MG63 (cell line): Measurements from ENCODE around the gene TUBGCP2. TPM values are rescaled to one million over a fixed set of nuclear protein-coding genes. Genes with fewer than 3 reads are reported as not detected.

Experiments used
- DNase-seq: peaks from one replicate; pipeline ENCODE4 v3.0.0-alpha.2; 2020
- H3K27me3 ChIP-seq: fragments of 250-450 bp; sonication (Bioruptor Pico); 2 replicates; pipeline ENCODE4 v1.5.1; 2020; ENCODE audit warnings: mild to moderate bottlenecking, moderate library complexity
- H3K36me3 ChIP-seq: fragments of 250-450 bp; sonication (Bioruptor Pico); 2 replicates; pipeline ENCODE4 v1.5.1; 2020; ENCODE audit warnings: mild to moderate bottlenecking, moderate library complexity
- H3K4me3 ChIP-seq: fragments of 250-450 bp; sonication (Bioruptor Pico); 2 replicates; pipeline ENCODE4 v1.5.1; 2020; ENCODE audit warnings: mild to moderate bottlenecking, moderate library complexity
- H3K9me3 ChIP-seq: fragments of 250-450 bp; sonication (Bioruptor Pico); 2 replicates; pipeline ENCODE4 v1.5.1; 2020; ENCODE audit warnings: mild to moderate bottlenecking, moderate library complexity
- total RNA-seq: library from RNA; depleted of rRNA; stranded (reverse); fragments of >200 nt; shearing (Covaris generic); gene quantifications from 2 replicates; pipeline ENCODE4 v1.2.3, GENCODE V29; 2014; ENCODE audit warnings: low replicate concordance; rRNA removed

Gene TUBGCP2, protein sequence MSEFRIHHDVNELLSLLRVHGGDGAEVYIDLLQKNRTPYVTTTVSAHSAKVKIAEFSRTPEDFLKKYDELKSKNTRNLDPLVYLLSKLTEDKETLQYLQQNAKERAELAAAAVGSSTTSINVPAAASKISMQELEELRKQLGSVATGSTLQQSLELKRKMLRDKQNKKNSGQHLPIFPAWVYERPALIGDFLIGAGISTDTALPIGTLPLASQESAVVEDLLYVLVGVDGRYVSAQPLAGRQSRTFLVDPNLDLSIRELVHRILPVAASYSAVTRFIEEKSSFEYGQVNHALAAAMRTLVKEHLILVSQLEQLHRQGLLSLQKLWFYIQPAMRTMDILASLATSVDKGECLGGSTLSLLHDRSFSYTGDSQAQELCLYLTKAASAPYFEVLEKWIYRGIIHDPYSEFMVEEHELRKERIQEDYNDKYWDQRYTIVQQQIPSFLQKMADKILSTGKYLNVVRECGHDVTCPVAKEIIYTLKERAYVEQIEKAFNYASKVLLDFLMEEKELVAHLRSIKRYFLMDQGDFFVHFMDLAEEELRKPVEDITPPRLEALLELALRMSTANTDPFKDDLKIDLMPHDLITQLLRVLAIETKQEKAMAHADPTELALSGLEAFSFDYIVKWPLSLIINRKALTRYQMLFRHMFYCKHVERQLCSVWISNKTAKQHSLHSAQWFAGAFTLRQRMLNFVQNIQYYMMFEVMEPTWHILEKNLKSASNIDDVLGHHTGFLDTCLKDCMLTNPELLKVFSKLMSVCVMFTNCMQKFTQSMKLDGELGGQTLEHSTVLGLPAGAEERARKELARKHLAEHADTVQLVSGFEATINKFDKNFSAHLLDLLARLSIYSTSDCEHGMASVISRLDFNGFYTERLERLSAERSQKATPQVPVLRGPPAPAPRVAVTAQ
- 58.6 and 80.8 TPM in 2 replicates for total RNA-seq

DNA sequence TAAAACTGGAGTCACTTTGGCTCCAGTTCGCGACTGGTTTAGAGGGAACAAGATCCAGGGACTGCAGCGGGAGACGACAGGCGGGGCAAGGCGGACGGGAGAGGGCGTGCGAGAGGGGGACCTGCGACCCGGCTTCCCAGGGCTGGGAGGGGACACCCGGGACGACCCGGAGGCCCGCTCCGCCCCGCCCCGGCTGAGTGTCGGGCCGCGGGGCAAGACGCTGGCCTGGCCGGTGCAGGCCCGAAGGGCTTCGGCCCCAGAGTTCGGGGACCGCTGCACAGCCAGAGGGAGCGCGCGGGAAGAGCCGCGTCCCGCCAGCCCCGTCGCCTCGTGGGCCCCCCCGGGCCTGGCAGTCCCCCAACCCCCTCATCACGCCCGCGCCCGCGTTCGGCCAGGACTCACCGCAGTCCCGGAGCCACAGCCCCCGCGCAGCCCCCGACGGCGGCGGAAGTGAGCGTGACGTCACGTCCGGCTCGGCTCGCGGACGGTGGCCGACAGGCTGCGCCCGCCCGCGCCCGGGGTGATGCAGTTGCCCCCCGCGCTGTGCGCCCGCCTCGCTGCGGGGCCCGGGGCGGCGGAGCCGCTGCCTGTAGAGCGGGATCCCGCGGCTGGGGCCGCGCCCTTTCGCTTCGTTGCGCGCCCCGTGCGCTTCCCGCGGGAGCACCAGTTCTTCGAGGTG, at the start of gene TUBGCP2, which contains the start of gene ZNF511:
Gene TUBGCP2 (minus strand): TSS at position 452 of the 679 bp plus-strand sequence. CDS start 5,931 bp downstream, outside the sequence.
Gene ZNF511 (plus strand): TSS at position 494 of the 679 bp plus-strand sequence. CDS start 30 bp downstream, at position 524.
- DNase-seq: peak; percentile 88
- no peaks in the 10 kb centered on the region for H3K27me3 ChIP-seq
- H3K36me3 ChIP-seq: peaks cover 17% of the 10 kb centered on the region

DNA sequence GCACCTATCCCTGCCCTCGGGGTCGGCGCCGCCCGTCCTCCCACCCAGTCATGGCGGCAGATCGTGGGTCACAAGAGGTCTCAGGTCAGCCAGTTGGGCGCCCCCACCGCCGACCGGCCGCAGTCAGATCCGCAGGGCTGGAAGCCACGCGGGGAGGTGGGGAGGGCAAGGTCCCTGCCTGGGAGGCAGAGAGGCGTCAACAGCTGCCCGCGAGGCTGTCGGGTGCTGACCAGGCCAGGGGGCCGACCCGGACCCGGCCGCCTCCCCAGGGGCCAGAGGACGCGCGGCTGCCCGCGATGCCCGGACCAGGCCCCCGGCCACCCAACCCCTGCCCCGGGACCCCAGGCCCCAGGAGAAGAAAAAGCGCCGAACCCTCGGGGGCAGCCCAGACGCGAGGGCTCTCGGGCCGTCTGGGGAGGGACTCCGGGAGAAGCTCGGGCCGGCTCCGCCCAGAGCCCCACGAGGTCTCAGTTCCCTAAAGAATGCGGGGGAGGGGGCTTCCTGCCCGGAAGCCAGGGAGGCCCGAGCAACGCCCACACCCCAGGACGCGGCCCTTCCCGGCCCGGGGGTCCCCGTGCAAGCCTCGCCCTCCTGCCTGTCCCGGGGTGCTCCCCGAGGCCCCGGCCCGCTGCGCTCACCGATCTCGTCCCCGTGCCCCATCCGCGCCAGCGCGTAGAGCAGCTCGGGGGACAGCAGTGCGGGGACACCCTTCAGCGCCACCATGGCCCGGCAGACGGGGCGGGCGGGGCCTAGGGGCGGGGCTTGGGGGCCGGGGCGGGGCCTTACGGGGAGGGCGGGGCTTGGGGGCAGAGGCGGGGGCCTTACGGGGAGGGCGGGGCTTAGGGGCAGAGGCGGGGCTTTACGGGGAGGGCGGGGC, 48.9 kb upstream of the TUBGCP2 start, which contains the start of gene FUOM:
Gene FUOM (minus strand): TSS at position 735 of the 877 bp plus-strand sequence. CDS start 12 bp downstream, at position 723.
- peaks cover 5% of the 10 kb centered on the region for H3K36me3 ChIP-seq
- DNase-seq: peak; percentile 79
- H3K4me3 ChIP-seq: peak within 1 kb of the TSS; percentile 53

More for the DNA sequence above, at the start of gene TUBGCP2, which contains the start of gene ZNF511:
- H3K4me3 ChIP-seq: peak within 1 kb of the TSS; percentile 76
- H3K9me3 ChIP-seq: no peaks in the 10 kb centered on the region

DNA sequence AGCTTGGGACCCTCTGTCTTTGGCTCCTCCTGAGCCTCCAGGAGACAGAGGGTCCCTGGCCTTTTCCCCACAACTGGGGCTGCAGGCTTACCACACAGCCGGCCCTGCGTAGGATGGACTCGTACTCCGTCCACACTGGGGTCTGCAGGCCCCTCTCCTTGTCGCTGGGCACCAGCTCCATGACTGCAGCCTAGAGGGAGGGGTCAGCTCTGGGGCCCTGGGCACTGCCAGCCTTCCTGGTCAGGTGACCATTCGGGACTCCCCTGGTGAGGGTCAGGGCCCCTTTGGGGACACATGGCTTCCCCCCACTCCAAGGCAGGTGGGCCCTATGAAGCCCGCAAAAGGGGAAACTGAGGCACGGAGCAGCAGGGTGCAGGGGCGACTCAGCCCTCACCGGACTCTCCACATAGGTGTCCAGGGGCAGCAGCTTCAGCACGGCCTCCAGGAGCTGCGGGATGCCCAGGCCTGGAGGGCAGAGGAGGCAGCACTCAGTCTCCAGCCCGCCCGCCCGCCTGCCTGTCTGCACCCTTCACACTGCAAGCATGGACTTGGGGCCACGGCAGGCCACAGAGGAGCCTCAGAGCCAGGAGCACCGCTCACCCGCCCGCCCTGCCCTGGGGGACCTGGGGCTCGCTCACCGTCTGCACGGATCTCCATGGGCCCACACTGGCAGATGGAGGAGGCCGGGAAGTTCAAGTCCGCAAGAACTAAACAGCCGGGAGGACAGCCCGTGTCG, 48.0 kb upstream of the TUBGCP2 start:
- no peaks in the 10 kb centered on the region for H3K27me3 ChIP-seq
- DNase-seq: no peak
- peak overlapping the region; percentile 53 for H3K4me3 ChIP-seq
- no peaks in the 10 kb centered on the region for H3K9me3 ChIP-seq
- peaks cover under 1% of the 10 kb centered on the region for H3K36me3 ChIP-seq

More for the DNA sequence above, 48.9 kb upstream of the TUBGCP2 start, which contains the start of gene FUOM:
- Histone ChIP-seq H3K27me3 (no peaks in the 10 kb centered on the region), H3K9me3 (no peaks in the 10 kb centered on the region)

DNA sequence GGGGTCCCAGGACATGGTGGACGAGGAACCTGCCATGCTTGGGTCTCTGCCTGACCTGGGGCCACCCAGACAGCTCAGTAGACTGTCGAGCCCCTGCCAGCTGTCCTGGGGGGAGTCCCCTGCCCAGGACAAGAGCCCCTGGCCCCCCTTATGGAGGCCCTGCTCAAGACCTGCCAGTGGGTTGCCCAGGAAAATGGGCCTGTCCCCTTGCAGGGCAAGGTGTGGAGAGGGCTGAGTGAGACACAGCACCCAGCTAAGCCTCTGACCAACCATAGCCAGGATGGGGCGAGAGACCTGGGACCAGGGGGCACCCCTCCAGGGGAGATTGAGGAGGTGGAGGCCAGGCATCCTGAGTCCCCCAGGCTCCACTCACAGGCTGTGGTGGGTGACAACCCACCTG, 47.3 kb upstream of the TUBGCP2 start:
- DNase-seq: no peak
- no peaks in the 10 kb centered on the region for H3K27me3 ChIP-seq
- H3K4me3 ChIP-seq: no peak overlapping the region
- no peaks in the 10 kb centered on the region for H3K9me3 ChIP-seq
- H3K36me3 ChIP-seq: no peaks in the 10 kb centered on the region; the same call in none of the 2 replicates

DNA sequence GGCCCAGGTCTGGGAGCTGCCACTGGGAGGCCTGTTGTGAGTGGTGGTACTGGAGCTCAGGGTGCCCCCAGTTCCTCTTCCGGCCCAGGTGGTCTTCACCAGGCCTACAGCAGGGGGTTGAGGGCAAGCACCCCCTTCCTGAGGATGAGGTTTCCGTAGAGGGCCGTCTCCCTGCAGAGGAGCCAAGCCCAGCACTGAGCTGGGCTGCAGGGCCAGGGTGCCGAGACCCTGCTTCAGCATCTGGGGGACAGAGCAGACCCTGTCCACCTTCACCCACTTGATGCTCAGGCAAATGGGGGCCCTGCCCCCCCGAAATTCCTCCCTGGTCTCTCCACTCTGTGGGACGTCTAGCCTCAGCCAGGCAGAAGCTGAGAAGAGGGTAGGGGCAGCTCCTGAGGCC, 46.6 kb upstream of the TUBGCP2 start:
- Histone ChIP-seq H3K9me3 (no peaks in the 10 kb centered on the region), H3K36me3 (no peaks in the 10 kb centered on the region; the same call in none of the 2 replicates), H3K27me3 (no peaks in the 10 kb centered on the region), H3K4me3 (no peak overlapping the region)
- no peak for DNase-seq

DNA sequence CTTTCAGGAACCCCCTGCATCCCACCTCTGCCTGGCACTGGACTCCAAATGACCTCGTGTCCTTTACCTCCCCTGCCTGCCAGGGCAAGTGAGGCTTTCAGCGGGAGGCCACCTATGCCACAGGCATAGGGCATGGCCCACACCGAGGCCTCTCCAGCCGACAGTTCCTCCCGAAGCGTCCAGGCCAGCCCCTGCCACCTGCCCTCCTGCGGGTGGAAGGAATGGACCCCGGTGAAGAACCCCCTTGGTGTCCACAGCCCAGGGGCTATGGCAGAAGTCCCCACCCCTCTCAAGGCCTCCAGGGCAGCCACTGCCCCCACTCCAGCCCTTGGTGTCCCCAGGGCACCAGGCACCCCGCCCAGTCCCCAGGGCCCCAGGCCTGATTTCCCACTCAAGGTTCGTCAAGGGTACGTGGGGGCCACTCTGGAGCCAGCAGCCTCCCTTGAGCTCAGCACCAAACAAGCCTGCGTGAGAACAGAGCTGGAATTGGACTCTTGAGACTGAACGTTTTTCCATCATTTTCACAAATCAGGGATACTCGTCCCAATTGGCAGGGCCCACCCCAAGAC, 46.1 kb upstream of the TUBGCP2 start:
- no peaks in the 10 kb centered on the region for H3K27me3 ChIP-seq
- H3K36me3 ChIP-seq: no peaks in the 10 kb centered on the region; the same call in none of the 2 replicates
- H3K9me3 ChIP-seq: no peaks in the 10 kb centered on the region
- DNase-seq: no peak
- H3K4me3 ChIP-seq: no peak overlapping the region

DNA sequence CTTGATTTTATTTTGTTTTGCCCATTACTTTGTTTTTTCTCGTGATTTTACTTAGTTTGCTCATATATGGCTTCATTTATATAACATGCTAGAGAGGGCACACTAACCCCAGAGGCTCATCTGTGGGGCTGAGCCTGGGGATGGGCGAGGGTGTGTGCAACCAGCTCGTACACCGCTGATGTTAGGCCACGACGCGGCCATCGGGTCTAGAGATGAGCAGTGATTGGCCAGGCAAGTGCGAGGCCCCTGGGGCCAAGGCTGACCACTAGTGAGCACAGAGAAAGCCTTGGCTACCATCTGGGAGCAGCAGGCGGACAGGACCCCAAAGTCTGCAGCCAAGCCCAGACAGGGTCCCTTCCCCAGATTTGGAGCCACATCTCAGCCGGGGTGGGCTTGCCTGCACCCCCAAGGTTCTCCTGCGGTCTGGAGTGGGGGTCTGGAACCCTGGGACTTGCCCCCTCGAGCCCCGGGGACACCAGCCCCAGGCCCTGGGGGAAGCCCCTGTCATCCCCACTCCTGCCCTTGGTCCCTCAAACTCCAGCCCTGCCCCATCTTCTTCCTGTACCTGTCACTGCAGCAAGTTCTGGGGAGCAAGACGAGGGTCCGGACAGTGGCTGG, 45.4 kb upstream of the TUBGCP2 start:
- no peaks in the 10 kb centered on the region; the same call in none of the 2 replicates for H3K36me3 ChIP-seq
- no peak overlapping the region for H3K4me3 ChIP-seq
- H3K27me3 ChIP-seq: no peaks in the 10 kb centered on the region
- DNase-seq: no peak
- no peaks in the 10 kb centered on the region for H3K9me3 ChIP-seq

DNA sequence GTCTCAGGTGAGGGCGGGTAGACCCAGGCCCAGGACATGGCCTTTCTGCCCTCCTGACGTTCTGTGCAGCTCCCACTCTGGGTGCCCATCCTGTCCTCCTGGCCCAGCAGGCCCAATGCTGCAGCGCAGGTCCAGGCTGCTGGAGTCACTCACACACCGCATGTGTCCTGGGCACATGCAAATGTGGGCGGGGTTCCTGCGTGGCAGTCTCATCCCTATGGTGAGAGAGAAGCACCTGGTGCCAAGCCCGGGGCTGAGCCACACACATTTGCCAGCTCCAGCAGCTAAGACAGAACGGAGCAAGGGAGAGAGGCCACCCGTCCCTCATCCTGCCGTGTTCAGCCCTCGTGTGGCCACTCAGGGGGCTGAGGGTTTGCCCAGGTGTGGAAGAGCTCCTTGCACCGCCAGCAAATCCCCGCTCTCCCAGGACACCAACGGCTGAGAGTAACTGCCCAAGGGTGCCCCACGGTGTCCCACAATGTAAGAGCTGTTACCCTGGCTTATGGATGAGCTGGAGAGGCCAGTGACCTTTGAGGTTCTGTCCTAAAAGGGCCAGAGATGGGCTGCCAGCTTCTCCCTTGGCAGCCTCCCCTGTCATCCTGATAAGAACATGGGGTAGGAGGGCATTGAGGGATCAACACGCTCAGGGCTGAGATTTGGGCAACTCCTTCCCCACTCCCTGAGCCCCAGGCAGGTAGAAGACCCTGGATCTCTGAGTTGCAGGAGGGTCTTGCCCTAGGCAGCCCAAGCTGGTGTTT, 44.7 kb upstream of the TUBGCP2 start:
- no peak for DNase-seq
- no peaks in the 10 kb centered on the region; the same call in none of the 2 replicates for H3K36me3 ChIP-seq
- no peaks in the 10 kb centered on the region for H3K9me3 ChIP-seq
- H3K27me3 ChIP-seq: no peaks in the 10 kb centered on the region
- H3K4me3 ChIP-seq: no peak overlapping the region

DNA sequence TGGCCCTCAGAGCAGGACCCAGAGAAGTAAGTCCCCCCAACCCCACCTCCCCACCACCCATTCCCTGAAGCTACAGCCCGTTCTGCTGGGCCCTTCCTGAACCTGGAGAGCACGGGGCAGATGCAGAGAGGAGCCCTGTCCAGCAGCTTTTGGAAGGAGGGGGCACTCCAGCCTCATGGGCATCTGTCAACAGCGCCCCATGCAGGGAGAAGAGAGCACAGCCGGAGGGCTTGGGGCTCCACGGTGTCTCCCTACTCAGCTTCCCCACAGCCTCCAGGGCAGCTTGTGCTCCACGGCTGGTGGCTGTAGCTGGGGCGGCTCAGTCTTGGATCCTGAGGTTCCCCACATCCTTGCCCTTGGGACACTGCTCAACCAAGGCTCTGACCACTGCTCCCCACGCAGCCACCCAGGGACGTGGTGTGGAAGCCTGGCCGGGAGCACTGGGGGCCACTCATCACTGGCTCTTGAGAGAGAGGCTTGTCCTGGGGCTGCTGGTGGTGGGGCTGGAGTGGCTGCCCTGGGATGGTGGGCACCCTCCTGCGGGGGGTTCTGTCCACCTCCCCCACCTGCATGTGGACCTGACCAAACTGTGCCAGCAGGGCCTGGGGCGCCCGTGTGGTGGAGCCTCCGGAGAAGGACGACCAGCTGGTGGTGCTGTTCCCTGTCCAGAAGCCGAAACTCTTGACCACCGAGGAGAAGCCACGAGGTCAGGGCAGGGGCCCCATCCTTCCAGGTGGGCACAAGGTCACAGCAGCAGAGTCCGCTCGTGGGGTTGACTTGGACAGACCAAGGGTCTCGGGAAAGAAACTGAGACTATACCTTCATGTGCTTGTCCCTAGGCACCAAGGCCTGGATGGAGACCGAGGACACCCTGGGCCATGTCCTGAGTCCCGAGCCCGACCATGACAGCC, 43.0 kb upstream of the TUBGCP2 start:
- Histone ChIP-seq H3K9me3 (no peaks in the 10 kb centered on the region), H3K27me3 (no peaks in the 10 kb centered on the region), H3K4me3 (no peak overlapping the region), H3K36me3 (no peaks in the 10 kb centered on the region; the same call in none of the 2 replicates)
- DNase-seq: no peak

DNA sequence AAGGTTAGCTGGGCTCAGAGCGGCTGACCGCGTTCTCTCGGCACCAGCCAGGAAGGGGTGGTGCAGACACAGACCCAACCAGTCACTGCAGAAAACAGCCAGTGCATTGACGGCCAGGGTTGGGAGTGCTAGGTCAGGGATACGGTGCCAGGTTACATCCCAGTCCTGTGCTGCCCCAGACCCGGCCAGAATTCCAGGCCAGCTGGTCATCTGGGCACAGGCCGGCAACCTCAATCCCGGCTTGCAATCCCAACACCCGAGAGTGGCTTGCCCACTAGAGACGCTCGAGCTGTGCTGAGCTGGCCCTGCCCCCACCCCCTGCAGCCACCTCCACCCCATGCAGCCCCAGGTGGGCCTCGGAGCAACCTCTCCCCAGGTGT, 42.3 kb upstream of the TUBGCP2 start:
- H3K27me3 ChIP-seq: no peaks in the 10 kb centered on the region
- H3K4me3 ChIP-seq: no peak overlapping the region
- H3K36me3 ChIP-seq: no peaks in the 10 kb centered on the region; the same call in none of the 2 replicates
- no peaks in the 10 kb centered on the region for H3K9me3 ChIP-seq
- peak; percentile 48 for DNase-seq

DNA sequence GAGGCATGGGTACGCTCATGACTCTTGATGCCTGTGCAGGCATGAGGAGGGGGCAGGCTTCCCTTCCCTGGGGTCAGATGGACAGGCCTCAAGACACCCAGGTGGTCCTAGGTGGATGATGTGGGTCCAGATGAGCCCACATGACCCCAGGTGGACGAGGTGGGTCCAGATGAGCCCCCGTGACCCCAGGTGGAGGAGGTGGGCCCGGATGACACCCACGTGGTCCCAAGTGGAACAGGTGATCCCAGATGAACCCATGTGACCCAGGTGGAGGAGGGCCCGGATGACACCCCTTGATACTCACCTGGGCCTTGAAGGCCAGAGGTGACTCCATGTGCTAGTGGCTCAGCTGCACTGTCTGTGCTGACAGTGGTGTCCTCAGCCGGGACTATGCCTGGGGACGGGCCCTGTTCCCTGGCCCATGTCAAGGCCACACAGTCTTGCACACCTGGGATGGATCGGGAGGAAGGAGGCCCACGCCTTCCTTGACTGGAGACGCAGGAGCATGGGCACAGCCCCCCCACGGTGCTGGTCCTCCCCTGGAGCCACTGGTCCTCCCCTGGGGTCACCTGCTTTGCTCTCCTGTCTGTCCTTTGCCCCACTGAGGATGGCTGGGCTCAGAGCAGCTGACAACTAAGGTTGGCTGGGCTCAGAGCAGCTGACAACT, 41.7 kb upstream of the TUBGCP2 start:
- Histone ChIP-seq H3K36me3 (no peaks in the 10 kb centered on the region; the same call in 1 of the 2 replicates), H3K4me3 (no peak overlapping the region), H3K27me3 (no peaks in the 10 kb centered on the region), H3K9me3 (no peaks in the 10 kb centered on the region)
- no peak for DNase-seq

DNA sequence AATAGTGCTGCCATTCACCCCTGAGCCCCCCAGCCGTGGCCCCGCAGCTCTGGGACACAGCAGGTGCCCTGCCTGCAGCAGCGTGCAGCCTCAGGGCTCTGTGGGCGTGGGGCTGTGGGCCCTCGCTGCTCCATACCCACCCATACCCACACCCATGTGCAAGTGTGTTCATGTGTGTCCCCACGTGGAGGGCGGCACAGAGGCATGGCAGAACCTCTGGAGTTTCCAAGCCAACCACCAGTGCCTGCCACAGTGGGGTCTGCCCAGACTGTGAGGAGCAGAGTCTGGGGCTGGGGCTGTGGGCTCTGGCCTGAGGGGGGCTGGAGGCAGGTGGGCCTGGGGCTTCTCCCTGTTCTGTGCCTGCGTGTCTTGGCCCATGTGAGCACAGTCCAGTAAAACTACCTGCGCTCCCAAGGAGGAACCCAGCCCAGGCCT, 40.9 kb upstream of the TUBGCP2 start:
- DNase-seq: no peak
- H3K9me3 ChIP-seq: no peaks in the 10 kb centered on the region

More for the DNA sequence above, 40.9 kb upstream of the TUBGCP2 start:
- peaks cover 2% of the 10 kb centered on the region; the same call in 1 of the 2 replicates for H3K27me3 ChIP-seq
- no peaks in the 10 kb centered on the region for H3K36me3 ChIP-seq
- no peak overlapping the region for H3K4me3 ChIP-seq
